ENCODE data around the gene TCEAL2. TPM values are rescaled to one million over a fixed set of nuclear protein-coding genes. Genes with fewer than 3 reads are reported as not detected.
"Not testable (repeated sequence)": the region's sequence is repeated elsewhere in the genome, so short reads cannot be mapped to it uniquely, and the experiment has no call there.

Gene TCEAL2
- total RNA-seq, 1 donor from 2014 or later = not detected

DNA sequence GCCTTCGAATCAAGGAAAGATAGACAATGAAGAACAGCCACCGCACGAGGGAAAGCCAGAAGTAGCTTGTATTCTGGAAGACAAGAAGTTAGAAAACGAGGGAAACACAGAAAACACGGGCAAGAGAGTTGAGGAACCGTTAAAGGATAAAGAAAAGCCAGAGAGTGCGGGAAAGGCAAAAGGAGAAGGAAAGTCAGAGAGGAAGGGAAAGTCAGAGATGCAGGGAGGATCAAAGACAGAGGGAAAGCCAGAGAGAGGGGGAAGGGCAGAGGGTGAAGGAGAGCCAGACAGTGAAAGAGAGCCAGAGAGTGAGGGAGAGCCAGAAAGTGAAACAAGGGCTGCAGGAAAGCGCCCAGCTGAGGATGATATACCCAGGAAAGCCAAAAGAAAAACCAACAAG lies 1.4 kb downstream of the TCEAL2 start:
- peaks cover 21% of the 10 kb centered on the region for H3K27me3 Mint-ChIP-seq (ENCODE audit: low read depth)
- TF ChIP-seq, protein P1, sequence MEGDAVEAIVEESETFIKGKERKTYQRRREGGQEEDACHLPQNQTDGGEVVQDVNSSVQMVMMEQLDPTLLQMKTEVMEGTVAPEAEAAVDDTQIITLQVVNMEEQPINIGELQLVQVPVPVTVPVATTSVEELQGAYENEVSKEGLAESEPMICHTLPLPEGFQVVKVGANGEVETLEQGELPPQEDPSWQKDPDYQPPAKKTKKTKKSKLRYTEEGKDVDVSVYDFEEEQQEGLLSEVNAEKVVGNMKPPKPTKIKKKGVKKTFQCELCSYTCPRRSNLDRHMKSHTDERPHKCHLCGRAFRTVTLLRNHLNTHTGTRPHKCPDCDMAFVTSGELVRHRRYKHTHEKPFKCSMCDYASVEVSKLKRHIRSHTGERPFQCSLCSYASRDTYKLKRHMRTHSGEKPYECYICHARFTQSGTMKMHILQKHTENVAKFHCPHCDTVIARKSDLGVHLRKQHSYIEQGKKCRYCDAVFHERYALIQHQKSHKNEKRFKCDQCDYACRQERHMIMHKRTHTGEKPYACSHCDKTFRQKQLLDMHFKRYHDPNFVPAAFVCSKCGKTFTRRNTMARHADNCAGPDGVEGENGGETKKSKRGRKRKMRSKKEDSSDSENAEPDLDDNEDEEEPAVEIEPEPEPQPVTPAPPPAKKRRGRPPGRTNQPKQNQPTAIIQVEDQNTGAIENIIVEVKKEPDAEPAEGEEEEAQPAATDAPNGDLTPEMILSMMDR (IDR thresholded peaks at IDR 0.05) = no peak
- no peak overlapping the region for H3K27ac Mint-ChIP-seq (ENCODE audit: unreplicated experiment)
- no peaks in the 10 kb centered on the region for H3K36me3 Mint-ChIP-seq (ENCODE audit: low read depth)
- no peaks in the 10 kb centered on the region for H3K4me1 Mint-ChIP-seq (ENCODE audit: low read depth)
- no peak for DNase-seq (ENCODE audit: low spot score)
- H3K9me3 Mint-ChIP-seq (ENCODE audit: low read depth) = peaks cover 2% of the 10 kb centered on the region
- no peak overlapping the region for H3K4me3 Mint-ChIP-seq (ENCODE audit: unreplicated experiment)

DNA sequence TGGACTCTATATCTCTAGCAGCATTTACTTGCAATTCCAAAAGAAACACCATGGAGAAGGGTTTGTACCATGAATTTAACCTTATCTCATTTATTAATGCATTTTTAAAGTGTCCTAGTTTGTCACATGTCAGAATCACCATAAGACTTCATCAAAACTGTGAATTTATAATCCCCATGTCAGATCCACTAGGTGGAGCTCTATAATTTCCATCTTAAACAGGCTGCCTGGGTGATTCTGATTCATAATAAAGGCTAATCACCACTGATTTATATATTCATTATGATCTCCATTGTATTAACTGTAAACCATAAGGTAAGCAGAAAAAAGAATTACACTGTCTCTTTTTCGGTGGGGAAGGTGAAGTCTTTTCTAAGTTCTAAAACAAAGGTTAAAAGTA lies 4.0 kb downstream of the TCEAL2 start:
- peaks cover 24% of the 10 kb centered on the region for H3K27me3 Mint-ChIP-seq (ENCODE audit: low read depth)
- H3K27ac Mint-ChIP-seq (ENCODE audit: unreplicated experiment) = no peak overlapping the region
- H3K9me3 Mint-ChIP-seq (ENCODE audit: low read depth) = peaks cover 2% of the 10 kb centered on the region
- DNase-seq (ENCODE audit: low spot score) = no peak
- TF ChIP-seq, protein P1 (IDR thresholded peaks at IDR 0.05) = peak; percentile 76
- no peaks in the 10 kb centered on the region for H3K36me3 Mint-ChIP-seq (ENCODE audit: low read depth)
- no peak overlapping the region for H3K4me3 Mint-ChIP-seq (ENCODE audit: unreplicated experiment)
- H3K4me1 Mint-ChIP-seq (ENCODE audit: low read depth) = no peaks in the 10 kb centered on the region

DNA sequence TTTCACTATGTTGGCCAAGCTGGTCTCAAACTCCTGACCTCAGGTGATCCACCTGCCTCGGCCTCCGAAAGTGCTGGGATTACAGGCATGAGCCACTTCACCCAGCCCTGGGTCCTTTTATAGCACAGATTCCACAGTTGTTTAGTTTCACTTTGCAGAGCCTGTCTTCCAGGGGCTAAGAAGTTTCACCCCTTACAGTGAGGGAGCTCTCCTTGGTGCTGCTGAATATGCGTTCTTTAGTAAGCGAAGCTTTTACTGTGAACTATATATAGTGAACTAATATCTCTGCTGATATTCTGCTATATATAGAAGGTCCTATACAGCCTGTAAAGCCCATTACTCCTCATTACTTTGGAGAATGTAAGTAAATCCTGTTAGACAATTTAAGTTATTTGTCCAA lies 12.6 kb downstream of the TCEAL2 start:
- Mint-ChIP-seq H3K36me3 (ENCODE audit: low read depth) (no peaks in the 10 kb centered on the region), H3K4me1 (ENCODE audit: low read depth) (no peaks in the 10 kb centered on the region), H3K27ac (ENCODE audit: unreplicated experiment) (no peak overlapping the region), H3K4me3 (ENCODE audit: unreplicated experiment) (no peak overlapping the region), H3K9me3 (ENCODE audit: low read depth) (peaks cover 3% of the 10 kb centered on the region), H3K27me3 (ENCODE audit: low read depth) (no peaks in the 10 kb centered on the region)
- TF ChIP-seq, protein P1 (IDR thresholded peaks at IDR 0.05) = no peak
- no peak for DNase-seq (ENCODE audit: low spot score)

DNA sequence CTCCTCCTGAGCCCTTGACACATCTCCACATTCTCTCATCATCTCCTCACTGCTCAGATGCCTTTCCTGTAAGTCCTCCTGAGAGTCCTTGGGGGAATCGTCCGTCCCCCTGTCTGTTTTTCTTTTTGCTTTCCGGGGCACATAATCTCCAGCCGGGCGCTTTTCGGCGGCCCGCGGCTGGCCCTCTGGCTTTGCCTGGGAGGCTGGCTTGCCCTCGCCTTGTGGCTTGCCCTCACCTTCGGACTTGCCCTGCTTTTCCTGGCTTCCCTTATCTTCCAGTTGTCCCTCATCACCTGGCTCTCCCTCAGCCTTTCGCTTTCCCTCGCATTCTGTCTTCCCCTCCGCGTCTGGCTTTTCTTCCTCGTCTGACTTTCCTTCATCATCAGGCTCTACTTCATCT lies 15.4 kb downstream of the TCEAL2 start:
- H3K9me3 Mint-ChIP-seq (ENCODE audit: low read depth); H3K27me3 Mint-ChIP-seq (ENCODE audit: low read depth); H3K4me1 Mint-ChIP-seq (ENCODE audit: low read depth); H3K4me3 Mint-ChIP-seq (ENCODE audit: unreplicated experiment); DNase-seq (ENCODE audit: low spot score); H3K36me3 Mint-ChIP-seq (ENCODE audit: low read depth); H3K27ac Mint-ChIP-seq (ENCODE audit: unreplicated experiment): not testable (repeated sequence)

DNA sequence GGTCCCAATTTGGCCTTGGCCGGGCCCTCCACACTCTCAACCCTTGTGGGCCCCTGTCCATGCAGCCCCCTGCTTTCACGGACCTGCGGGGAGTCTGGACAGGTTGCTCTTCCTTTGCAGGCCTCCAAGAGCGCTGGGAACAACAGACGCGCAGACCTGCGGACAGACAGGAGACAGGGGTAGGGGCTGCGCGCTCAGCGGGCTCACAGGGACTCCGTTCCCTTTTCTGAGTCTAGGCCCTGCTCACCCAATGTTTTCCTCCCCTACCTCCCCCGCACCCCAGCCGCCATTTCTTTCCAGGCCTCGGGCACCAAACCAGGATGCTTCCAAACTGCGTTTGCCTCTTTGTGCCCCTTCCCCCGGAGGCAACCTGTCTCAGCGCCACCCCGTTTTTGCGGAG lies 16.2 kb downstream of the TCEAL2 start:
- DNase-seq (ENCODE audit: low spot score); H3K4me3 Mint-ChIP-seq (ENCODE audit: unreplicated experiment); H3K4me1 Mint-ChIP-seq (ENCODE audit: low read depth); H3K27ac Mint-ChIP-seq (ENCODE audit: unreplicated experiment); H3K9me3 Mint-ChIP-seq (ENCODE audit: low read depth); H3K27me3 Mint-ChIP-seq (ENCODE audit: low read depth); H3K36me3 Mint-ChIP-seq (ENCODE audit: low read depth): not testable (repeated sequence)

DNA sequence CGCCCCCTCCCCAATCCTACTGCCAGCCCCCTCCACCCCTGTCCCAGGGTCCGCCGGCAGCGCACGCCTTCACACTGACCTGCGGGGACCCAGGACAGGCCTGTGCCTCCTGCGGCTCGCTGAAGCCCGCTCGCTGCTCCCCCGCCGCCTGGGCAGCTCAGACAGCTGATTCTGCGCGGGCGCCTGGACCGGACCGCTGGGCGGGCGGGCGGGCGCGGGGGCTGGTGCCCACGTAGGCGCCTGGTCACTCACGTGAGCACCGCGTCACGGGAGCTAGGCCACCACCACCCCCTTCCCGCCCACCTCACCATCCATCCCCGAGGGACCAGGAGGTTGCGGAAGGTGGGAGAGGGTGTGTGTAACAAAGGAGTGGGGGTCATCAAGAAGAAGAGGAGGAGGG lies 16.8 kb downstream of the TCEAL2 start, which contains the start of gene TCEAL6:
TSS of gene TCEAL6 (minus strand) at position 208 of the 400 bp plus-strand sequence.
- not testable (repeated sequence) for H3K9me3 Mint-ChIP-seq (ENCODE audit: low read depth); H3K27me3 Mint-ChIP-seq (ENCODE audit: low read depth); H3K36me3 Mint-ChIP-seq (ENCODE audit: low read depth); H3K4me3 Mint-ChIP-seq (ENCODE audit: unreplicated experiment); H3K4me1 Mint-ChIP-seq (ENCODE audit: low read depth); H3K27ac Mint-ChIP-seq (ENCODE audit: unreplicated experiment); DNase-seq (ENCODE audit: low spot score)

DNA sequence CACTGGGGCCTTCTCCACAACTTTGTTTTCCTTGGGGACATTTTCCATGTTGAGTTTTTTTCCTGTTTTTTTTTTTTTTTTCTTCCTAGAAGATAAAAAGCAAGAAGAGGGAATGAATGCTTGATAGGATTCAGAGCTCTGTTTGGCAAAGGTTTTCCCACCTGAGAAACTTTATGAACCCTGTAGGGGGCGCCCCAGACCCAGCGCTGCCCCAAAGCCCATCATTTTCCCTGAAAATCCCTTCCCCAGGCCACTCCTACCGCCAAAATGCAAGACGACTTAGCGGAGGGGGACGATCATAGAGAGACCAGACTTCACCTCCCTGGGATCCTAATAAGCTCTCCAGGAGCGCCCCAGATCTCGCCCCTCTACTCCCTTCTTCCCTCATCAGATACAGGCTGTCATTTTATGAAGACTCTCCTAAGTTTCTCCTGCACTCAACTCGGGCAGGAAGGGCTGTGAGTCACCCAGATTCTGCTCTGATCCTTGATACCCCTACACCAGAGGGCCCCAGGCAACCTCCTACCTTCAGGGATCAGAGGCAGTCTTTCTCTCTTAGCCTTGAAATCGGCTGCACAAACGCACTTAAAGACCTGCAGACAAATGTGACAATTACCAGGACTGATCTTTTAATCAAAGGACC lies 28.9 kb downstream of the TCEAL2 start:
- H3K4me1 Mint-ChIP-seq (ENCODE audit: low read depth) = peaks cover 5% of the 10 kb centered on the region
- H3K36me3 Mint-ChIP-seq (ENCODE audit: low read depth) = no peaks in the 10 kb centered on the region
- no peak overlapping the region for H3K4me3 Mint-ChIP-seq (ENCODE audit: unreplicated experiment)
- TF ChIP-seq, protein P1 (IDR thresholded peaks at IDR 0.05) = peak; percentile 21
- H3K9me3 Mint-ChIP-seq (ENCODE audit: low read depth) = peaks cover 9% of the 10 kb centered on the region
- peaks cover 4% of the 10 kb centered on the region for H3K27me3 Mint-ChIP-seq (ENCODE audit: low read depth)
- DNase-seq (ENCODE audit: low spot score) = no peak
- no peak overlapping the region for H3K27ac Mint-ChIP-seq (ENCODE audit: unreplicated experiment)

Data from chondrocyte (in vitro differentiated cells).